ENCODE results near the gene S100A14. TPM values are rescaled to one million over a fixed set of nuclear protein-coding genes. Genes with fewer than 3 reads are reported as not detected.
"Not testable (repeated sequence)": the region's sequence is repeated elsewhere in the genome, so short reads cannot be mapped to it uniquely, and the experiment has no call there.

The S100A14 gene
- total and polyA plus RNA-seq, 12 donors = 0.32 to 2.2 (median 0.88) TPM; not detected in 7

- DNase-seq = no peak
- no peaks in the 10 kb centered on the region for H3K9me3 ChIP-seq (replicated peaks in 1 of 3)
- no peaks in the 10 kb centered on the region for H3K36me3 ChIP-seq (replicated peaks in 1 of 2)
- no peak overlapping the region for H3K27ac ChIP-seq
- no peak for TF ChIP-seq POLR2A (IDR thresholded peaks at IDR 0.05)
- H3K4me3 ChIP-seq = no peak overlapping the region
- intact Hi-C loops (cut with DNase I) = no loop called here
- H3K27me3 ChIP-seq = no peaks in the 10 kb centered on the region
- 73 to 88% (median 84%) methylated on average over 2 of the region's 2 CpGs for WGBS, 4 donors
- H3K4me1 ChIP-seq (replicated peaks in 1 of 2) = peaks cover 18 to 22% of the 10 kb centered on the region in 2 donors
These were observed 32.1 kb downstream of the S100A14 start for GRCh38 chr1:153583976-153584375.

GRCh38 chr1:153583514-153583913 is 32.6 kb downstream of the S100A14 start:
- H3K27ac ChIP-seq; intact Hi-C loops (cut with DNase I); H3K27me3 ChIP-seq; H3K4me3 ChIP-seq; DNase-seq; H3K36me3 ChIP-seq (replicated peaks in 1 of 2); H3K9me3 ChIP-seq (replicated peaks in 1 of 3): not testable (repeated sequence)
- peaks cover 15 to 21% of the 10 kb centered on the region in 2 donors for H3K4me1 ChIP-seq (replicated peaks in 1 of 2)
- WGBS, 4 donors = 91 to 98% (median 95%) methylated on average over 2 to 3 of the region's 3 CpGs

GRCh38 chr1:153582836-153583235 is 33.3 kb downstream of the S100A14 start:
- intact Hi-C loops (cut with DNase I); H3K27ac ChIP-seq; H3K36me3 ChIP-seq (replicated peaks in 1 of 2); DNase-seq; H3K27me3 ChIP-seq; H3K4me3 ChIP-seq; H3K9me3 ChIP-seq (replicated peaks in 1 of 3): not testable (repeated sequence)
- WGBS, 4 donors = 92 to 97% (median 96%) methylated on average over 9 to 32 of the region's 34 CpGs
- peaks cover 12 to 19% of the 10 kb centered on the region in 2 donors for H3K4me1 ChIP-seq (replicated peaks in 1 of 2)

- Histone ChIP-seq H3K9me3 (replicated peaks in 1 of 3) (no peaks in the 10 kb centered on the region), H3K27ac (no peak overlapping the region), H3K27me3 (no peaks in the 10 kb centered on the region), H3K36me3 (replicated peaks in 1 of 2) (no peaks in the 10 kb centered on the region), H3K4me3 (no peak overlapping the region), H3K4me1 (replicated peaks in 1 of 2) (peaks cover 0 to 7% of the 10 kb centered on the region in 2 donors)
- no peak for TF ChIP-seq POLR2A (IDR thresholded peaks at IDR 0.05)
- TF ChIP-seq CTCF (IDR thresholded peaks at IDR 0.05) = no peak
- DNase-seq = no peak
- intact Hi-C loops (cut with DNase I) = loop anchor here in 1 of 2 donors (10.0 kb wide), 2 partner anchors 86 to 196 kb away; partner anchors contain the start of gene SLC27A3
- WGBS, 4 donors = 59 to 66% (median 63%) methylated on average over 3 of the region's 3 CpGs
These were observed 37.2 kb downstream of the S100A14 start for GRCh38 chr1:153578936-153579335.

GRCh38 chr1:153578490-153578889 is 37.6 kb downstream of the S100A14 start:
- TF ChIP-seq POLR2A (IDR thresholded peaks at IDR 0.05) (no peak), CTCF (IDR thresholded peaks at IDR 0.05) (no peak)
- Histone ChIP-seq H3K27ac (no peak overlapping the region), H3K27me3 (no peaks in the 10 kb centered on the region), H3K9me3 (replicated peaks in 1 of 3) (no peaks in the 10 kb centered on the region), H3K36me3 (replicated peaks in 1 of 2) (no peaks in the 10 kb centered on the region), H3K4me3 (no peak overlapping the region), H3K4me1 (replicated peaks in 1 of 2) (peaks cover 0 to 7% of the 10 kb centered on the region in 2 donors)
- intact Hi-C loops (cut with DNase I) = loop anchor here in 1 of 2 donors (10.0 kb wide), 2 partner anchors 86 to 196 kb away; partner anchors contain the start of gene SLC27A3
- no peak for DNase-seq

GRCh38 chr1:153577624-153578051 is 38.5 kb downstream of the S100A14 start:
- no peak for DNase-seq
- intact Hi-C loops (cut with DNase I) = loop anchor here in 1 of 2 donors (10.0 kb wide), 2 partner anchors 87 to 197 kb away; partner anchors contain the start of gene SLC27A3
- 76 to 82% (median 79%) methylated on average over 9 of the region's 9 CpGs for WGBS, 4 donors
- Histone ChIP-seq H3K9me3 (replicated peaks in 1 of 3) (no peaks in the 10 kb centered on the region), H3K36me3 (replicated peaks in 1 of 2) (no peaks in the 10 kb centered on the region), H3K4me3 (no peak overlapping the region), H3K27me3 (no peaks in the 10 kb centered on the region), H3K27ac (no peak overlapping the region), H3K4me1 (replicated peaks in 1 of 2) (peaks cover 5 to 15% of the 10 kb centered on the region in 2 donors)
- TF ChIP-seq POLR2A (IDR thresholded peaks at IDR 0.05) (no peak), CTCF (IDR thresholded peaks at IDR 0.05) (no peak)

Measured in adrenal gland (tissue), 12 donors.